ENCODE measurements around the gene SSB. TPM values are rescaled to one million over a fixed set of nuclear protein-coding genes. Genes with fewer than 3 reads are reported as not detected.
A peak's percentile ranks its signal among the peaks of the same experiment; 100 is the strongest.

The SSB gene
- 82.2 and 94.1 TPM in 2 replicates for total RNA-seq

GRCh38 chr2:169798718-169799592, at the start of gene SSB:
TSS of gene SSB (plus strand) at chr2:169798871. CDS start at chr2:169800961, 2,090 bp downstream.
- peaks cover 6% of the 10 kb centered on the region for H4K20me1 ChIP-seq (ENCODE audit: insufficient read depth, low read length)
- peak within 1 kb of the TSS; percentile 97 for H3K4me3 ChIP-seq (ENCODE audit: insufficient read depth, low read length)
- peak within 1 kb of the TSS; percentile 84 for H3K4me2 ChIP-seq (ENCODE audit: insufficient read depth, low read length)
- peak within 1 kb of the TSS; percentile 74 for H3K27ac ChIP-seq (ENCODE audit: low read depth, low read length)
- DNase-seq (ENCODE audit: insufficient read length, low spot score, missing footprints), result peak; percentile 98
- H3K9me3 ChIP-seq (ENCODE audit: low read depth, low read length), result no peaks in the 10 kb centered on the region
- TF ChIP-seq CTCF (IDR thresholded peaks at IDR 0.05; ENCODE audit: extremely low read depth, low read depth, low read length), result no peak
- H3K4me1 ChIP-seq (ENCODE audit: insufficient read depth, low read length), result peaks cover 10% of the 10 kb centered on the region
- H2AFZ ChIP-seq (ENCODE audit: low read length), result peak within 1 kb of the TSS; percentile 99
- no peaks in the 10 kb centered on the region for H3K27me3 ChIP-seq (ENCODE audit: insufficient read depth, low read length)
- H3K36me3 ChIP-seq (ENCODE audit: insufficient read depth, low read length), result peaks cover 15% of the 10 kb centered on the region
- peaks cover 55% of the 10 kb centered on the region for H3K79me2 ChIP-seq (ENCODE audit: insufficient read depth, low read length)

GRCh38 chr2:169752752-169753151, 45.9 kb upstream of the SSB start:
- H3K79me2 ChIP-seq (ENCODE audit: insufficient read depth, low read length), result no peaks in the 10 kb centered on the region
- no peaks in the 10 kb centered on the region for H3K27me3 ChIP-seq (ENCODE audit: insufficient read depth, low read length)
- no peaks in the 10 kb centered on the region for H3K36me3 ChIP-seq (ENCODE audit: insufficient read depth, low read length)
- no peak overlapping the region for H3K4me3 ChIP-seq (ENCODE audit: insufficient read depth, low read length)
- H3K4me2 ChIP-seq (ENCODE audit: insufficient read depth, low read length), result no peak overlapping the region
- DNase-seq (ENCODE audit: insufficient read length, low spot score, missing footprints), result no peak
- no peaks in the 10 kb centered on the region for H4K20me1 ChIP-seq (ENCODE audit: insufficient read depth, low read length)
- no peak for TF ChIP-seq CTCF (IDR thresholded peaks at IDR 0.05; ENCODE audit: extremely low read depth, low read depth, low read length)
- no peaks in the 10 kb centered on the region for H3K9me3 ChIP-seq (ENCODE audit: low read depth, low read length)
- no peaks in the 10 kb centered on the region for H3K4me1 ChIP-seq (ENCODE audit: insufficient read depth, low read length)
- H2AFZ ChIP-seq (ENCODE audit: low read length), result no peak overlapping the region
- no peak overlapping the region for H3K27ac ChIP-seq (ENCODE audit: low read depth, low read length)

- no peak for TF ChIP-seq CTCF (IDR thresholded peaks at IDR 0.05; ENCODE audit: extremely low read depth, low read depth, low read length)
- Histone ChIP-seq H3K36me3 (ENCODE audit: insufficient read depth, low read length) (no peaks in the 10 kb centered on the region), H4K20me1 (ENCODE audit: insufficient read depth, low read length) (no peaks in the 10 kb centered on the region)
Measured at GRCh38 chr2:169755083-169755870, 43.4 kb upstream of the SSB start.

GRCh38 chr2:169756342-169756741, 42.3 kb upstream of the SSB start:
- H4K20me1 ChIP-seq (ENCODE audit: insufficient read depth, low read length), result no peaks in the 10 kb centered on the region
- H3K9me3 ChIP-seq (ENCODE audit: low read depth, low read length), result no peaks in the 10 kb centered on the region
- H3K4me2 ChIP-seq (ENCODE audit: insufficient read depth, low read length), result no peak overlapping the region
- H2AFZ ChIP-seq (ENCODE audit: low read length), result no peak overlapping the region
- H3K4me3 ChIP-seq (ENCODE audit: insufficient read depth, low read length), result no peak overlapping the region
- H3K36me3 ChIP-seq (ENCODE audit: insufficient read depth, low read length), result no peaks in the 10 kb centered on the region
- DNase-seq (ENCODE audit: insufficient read length, low spot score, missing footprints), result no peak
- TF ChIP-seq CTCF (IDR thresholded peaks at IDR 0.05; ENCODE audit: extremely low read depth, low read depth, low read length), result no peak
- no peak overlapping the region for H3K27ac ChIP-seq (ENCODE audit: low read depth, low read length)
- no peaks in the 10 kb centered on the region for H3K27me3 ChIP-seq (ENCODE audit: insufficient read depth, low read length)
- no peaks in the 10 kb centered on the region for H3K79me2 ChIP-seq (ENCODE audit: insufficient read depth, low read length)
- no peaks in the 10 kb centered on the region for H3K4me1 ChIP-seq (ENCODE audit: insufficient read depth, low read length)

More at GRCh38 chr2:169755083-169755870, 43.4 kb upstream of the SSB start:
- no peak overlapping the region for H3K27ac ChIP-seq (ENCODE audit: low read depth, low read length)
- H3K4me1 ChIP-seq (ENCODE audit: insufficient read depth, low read length), result no peaks in the 10 kb centered on the region
- H3K4me2 ChIP-seq (ENCODE audit: insufficient read depth, low read length), result no peak overlapping the region
- H2AFZ ChIP-seq (ENCODE audit: low read length), result no peak overlapping the region
- H3K79me2 ChIP-seq (ENCODE audit: insufficient read depth, low read length), result no peaks in the 10 kb centered on the region
- no peak for DNase-seq (ENCODE audit: insufficient read length, low spot score, missing footprints)
- no peaks in the 10 kb centered on the region for H3K27me3 ChIP-seq (ENCODE audit: insufficient read depth, low read length)
- H3K9me3 ChIP-seq (ENCODE audit: low read depth, low read length), result no peaks in the 10 kb centered on the region
- no peak overlapping the region for H3K4me3 ChIP-seq (ENCODE audit: insufficient read depth, low read length)

All from osteoblast (primary cell).